IMR-90 (cell line): ENCODE measurements around the gene ATXN1. TPM values are rescaled to one million over a fixed set of nuclear protein-coding genes. Genes with fewer than 3 reads are reported as not detected.

Source experiments
- ATAC-seq: fragments of 200-7000 bp; cut with Tn5 transposase; 2 replicates; pipeline ENCODE4 v1.9.1; 2020; ENCODE audit warnings: low read depth, mild to moderate bottlenecking, moderate library complexity
- BruUV-seq: library from RNA; stranded (reverse); fragments of 400-500 nt; replicated peaks from 2 replicates; lab custom pipeline; 2021; lab: Mats Ljungman, UMichigan
- CTCF ChIA-PET: fragments of 300-600 bp; formaldehyde crosslinking; extraction: SDS; loops from one replicate; lab custom pipeline; 2021; ENCODE audit warnings: antibody characterized with exemption; lab: Yijun Ruan, JAX
- POLR2A ChIA-PET: fragments of 300-600 bp; sonication (Branson Sonifier 250); formaldehyde crosslinking; loops from one replicate; lab custom pipeline; 2022; ENCODE audit warnings: antibody characterized with exemption; ENCODE audit not compliant: unreplicated experiment; lab: Charles Lee
- DNase-seq: peaks from one replicate; pipeline ENCODE4 v3.0.0; 2013
- H2AFZ ChIP-seq: replicated peaks from 2 replicates; pipeline ENCODE3; 2013; ENCODE audit warnings: low read length, mild to moderate bottlenecking; ENCODE audit not compliant: poor library complexity
- H2AK5ac ChIP-seq: 2 replicates; pipeline ENCODE4 v1.6.1; 2013; ENCODE audit warnings: low read depth, low read length, inconsistent platforms
- H2AK9ac ChIP-seq: replicated peaks from 2 replicates; pipeline ENCODE3; 2013; ENCODE audit warnings: mild to moderate bottlenecking, low read depth, low read length, moderate library complexity; ENCODE audit not compliant: poor library complexity
- H2BK120ac ChIP-seq: 2 replicates; pipeline ENCODE4 v1.6.1; 2013; ENCODE audit warnings: low read depth, low read length, inconsistent platforms
- H2BK15ac ChIP-seq: 3 replicates; pipeline ENCODE4 v1.6.1; 2013; ENCODE audit warnings: low read depth, low read length, inconsistent platforms
- H2BK20ac ChIP-seq: 2 replicates; pipeline ENCODE4 v1.6.1; 2013; ENCODE audit warnings: low read depth, mild to moderate bottlenecking, inconsistent platforms, low read length, moderate library complexity
- H2BK5ac ChIP-seq: 2 replicates; pipeline ENCODE4 v1.6.1; 2013; ENCODE audit warnings: mild to moderate bottlenecking, low read depth, low read length, inconsistent platforms; ENCODE audit not compliant: poor library complexity, severe bottlenecking
- H3K14ac ChIP-seq: replicated peaks from 2 replicates; pipeline ENCODE4 v1.6.1; 2013; ENCODE audit warnings: low read depth, low read length, inconsistent platforms
- H3K18ac ChIP-seq: 2 replicates; pipeline ENCODE4 v1.6.1; 2013; ENCODE audit warnings: low read depth, low read length, control low read depth
- H3K23ac ChIP-seq: 2 replicates; pipeline ENCODE4 v1.6.1; 2013; ENCODE audit warnings: low read depth, low read length, inconsistent platforms
- H3K27ac ChIP-seq: 2 replicates; pipeline ENCODE4 v1.5.1; 2013; ENCODE audit warnings: mild to moderate bottlenecking, control low read depth, low read length; ENCODE audit not compliant: insufficient read depth
- H3K27me3 ChIP-seq: 2 replicates; pipeline ENCODE4 v1.6.1; 2013; ENCODE audit warnings: low read length; ENCODE audit not compliant: control insufficient read depth, insufficient read depth
- H3K36me3 ChIP-seq: 2 replicates; pipeline ENCODE4 v1.6.1; 2013; ENCODE audit warnings: low read length, mixed read lengths; ENCODE audit not compliant: control insufficient read depth, insufficient read depth
- H3K4ac ChIP-seq: 2 replicates; pipeline ENCODE4 v1.6.1; 2013; ENCODE audit warnings: low read depth, low read length, inconsistent platforms
- H3K4me1 ChIP-seq: 2 replicates; pipeline ENCODE4 v1.6.1; 2013; ENCODE audit warnings: low read length, mixed read lengths; ENCODE audit not compliant: control insufficient read depth, insufficient read depth
- H3K4me2 ChIP-seq: 2 replicates; pipeline ENCODE4 v1.6.1; 2013; ENCODE audit warnings: low read depth, mild to moderate bottlenecking, control low read depth, low read length, moderate library complexity
- H3K4me3 ChIP-seq: 2 replicates; pipeline ENCODE4 v1.5.1; 2013; ENCODE audit warnings: low read depth, mild to moderate bottlenecking, control low read depth, low read length, moderate library complexity; ENCODE audit not compliant: insufficient read depth
- H3K56ac ChIP-seq: 2 replicates; pipeline ENCODE4 v1.6.1; 2013; ENCODE audit warnings: low read length, inconsistent platforms; ENCODE audit not compliant: insufficient read depth; ENCODE audit errors: extremely low read depth
- H3K79me1 ChIP-seq, 2 experiments: 2 replicates each; pipeline ENCODE4 v1.6.1; 2013; ENCODE audit warnings: low read length in 2 of 2, inconsistent platforms in 1 of 2, low read depth in 1 of 2
- H3K9ac ChIP-seq: 2 replicates; pipeline ENCODE4 v1.6.1; 2013; ENCODE audit warnings: low read depth, low read length, control low read depth
- H3K9me1 ChIP-seq: 2 replicates; pipeline ENCODE4 v1.6.1; 2013; ENCODE audit warnings: low read length, inconsistent platforms; ENCODE audit not compliant: insufficient read depth
- H3K9me3 ChIP-seq: 2 replicates; pipeline ENCODE4 v1.6.1; 2013; ENCODE audit warnings: low read length; ENCODE audit not compliant: control insufficient read depth, insufficient read depth
- H4K20me1 ChIP-seq: 2 replicates; pipeline ENCODE4 v1.6.1; 2013; ENCODE audit warnings: low read length, inconsistent platforms; ENCODE audit not compliant: insufficient read depth
- H4K5ac ChIP-seq: 2 replicates; pipeline ENCODE4 v1.6.1; 2013; ENCODE audit warnings: mild to moderate bottlenecking, low read depth, low read length, control low read depth
- H4K8ac ChIP-seq, 2 experiments: 2 replicates each; pipeline ENCODE4 v1.6.1; 2013; ENCODE audit warnings: low read depth in 2 of 2, low read length in 2 of 2, control low read depth in 1 of 2, inconsistent platforms in 1 of 2
- H4K91ac ChIP-seq: 2 replicates; pipeline ENCODE4 v1.6.1; 2013; ENCODE audit warnings: low read depth, low read length, inconsistent platforms; ENCODE audit not compliant: insufficient read depth
- CEBPB ChIP-seq: IDR thresholded peaks from 2 replicates; pipeline ENCODE4 v1.6.1; 2012; ENCODE audit warnings: low read depth, low read length, improper control_type of control experiment
- ELK1 ChIP-seq: fragments of 150-350 bp; IDR thresholded peaks from 2 replicates; pipeline ENCODE4 v1.6.1; 2016; ENCODE audit warnings: low read depth, mild to moderate bottlenecking, low read length, moderate library complexity, borderline replicate concordance
- MAFK ChIP-seq: IDR thresholded peaks from 2 replicates; pipeline ENCODE4 v1.6.1; 2012; ENCODE audit warnings: low read depth, low read length, improper control_type of control experiment
- MXI1 ChIP-seq: IDR thresholded peaks from 2 replicates; pipeline ENCODE4 v1.6.1; 2012; ENCODE audit warnings: low read depth, mild to moderate bottlenecking, low read length, moderate library complexity, borderline replicate concordance
- NFE2L2 ChIP-seq: fragments of 150-350 bp; IDR thresholded peaks from 2 replicates; pipeline ENCODE4 v1.6.1; 2016; ENCODE audit warnings: low read depth, mild to moderate bottlenecking, low read length
- WGBS, 2 experiments: methylation state at CpG; one replicate each; pipeline versions ENCODE4 v1.1.5 to v1.1.7; 2013; ENCODE audit warnings: missing lambda C conversion rate in 2 of 2; ENCODE audit not compliant: insufficient read length in 1 of 2; ENCODE audit errors: extremely low coverage in 2 of 2; 5-methylcytosine and 5-hydroxymethylcytosine counted together
- dilution Hi-C: fragments of 300-500 bp; cut with HindIII; formaldehyde crosslinking; loops from one replicate; pipeline ENCODE4 v1.14.3; 2018; ENCODE audit warnings: low sequenced_read_pairs; ENCODE audit not compliant: unreplicated experiment
- in situ Hi-C: fragments of 300-500 bp; cut with MboI; formaldehyde crosslinking; loops from 3 replicates; pipeline ENCODE4 v1.14.3; 2019; ENCODE audit warnings: low sequenced_read_pairs, inconsistent platforms, mixed read lengths
- intact Hi-C: fragments of 100-400 bp; cut with micrococcal nuclease; formaldehyde crosslinking; loops from 2 replicates; pipeline ENCODE4 v1.10.0; 2022
- polyA plus RNA-seq, 3 experiments: library from polyadenylated mRNA; depleted of rRNA; stranded (reverse); fragments of >200 nt; gene quantifications; 2 replicates each; pipeline ENCODE4 v1.2.3, GENCODE V29; 2012; ENCODE audit warnings: low replicate concordance in 1 of 3
- total RNA-seq: library from RNA; depleted of rRNA; stranded (reverse); fragments of >200 nt; gene quantifications from 2 replicates; pipeline ENCODE4 v1.2.3, GENCODE V29; 2012
- TF ChIP-seq, protein P1 (sequence below): fragments of 150-350 bp; IDR thresholded peaks from 2 replicates; pipeline ENCODE4 v1.6.1; 2017; ENCODE audit warnings: mild to moderate bottlenecking, antibody characterized with exemption, low read length, low read depth

The ATXN1 gene
- total and polyA plus RNA-seq, 2 of the 4 experiments (the other 2 are of a cell fraction): 7.3 to 11.1 TPM

- Histone ChIP-seq H3K4me1 (no peaks in the 10 kb centered on the region; the same call in 1 of the 2 replicates), H3K36me3 (no peaks in the 10 kb centered on the region), H3K79me1 (no peaks in the 10 kb centered on the region), H2AFZ (no peak overlapping the region), H3K9me3 (0 out of 2 replicates have a peak, but pooled peaks cover 2% of the 10 kb centered on the region), H2BK15ac (no peak overlapping the region), H2BK120ac (no peak overlapping the region), H3K18ac (no peak overlapping the region), H4K8ac (no peak overlapping the region), H2AK5ac (no peak overlapping the region), H3K27me3 (no peaks in the 10 kb centered on the region), H3K27ac (no peak overlapping the region), H2AK9ac (no peak overlapping the region), H3K4ac (no peak overlapping the region), H2BK20ac (no peak overlapping the region), H3K4me3 (no peak overlapping the region), H3K4me2 (no peak overlapping the region), H3K9me1 (no peaks in the 10 kb centered on the region), H4K20me1 (no peaks in the 10 kb centered on the region), H3K23ac (no peak overlapping the region), H3K56ac (no peak overlapping the region), H4K91ac (no peak overlapping the region), H4K5ac (no peak overlapping the region), H3K14ac (no peak overlapping the region), H3K9ac (no peak overlapping the region), H2BK5ac (no peak overlapping the region)
- dilution Hi-C loops: no loop called here
- no peak for DNase-seq
- in situ Hi-C loops: no loop called here
- BruUV-seq: no TSS peak
- no CpG with 5 or more reads among the region's 2 CpGs for WGBS, 2 experiments
- ChIA-PET CTCF (no interaction called here), POLR2A (no interaction called here)
- ATAC-seq: no peak
- TF ChIP-seq CEBPB (no peak), ELK1 (no peak), NFE2L2 (no peak), MAFK (no peak), MXI1 (no peak)
- TF ChIP-seq, protein P1, sequence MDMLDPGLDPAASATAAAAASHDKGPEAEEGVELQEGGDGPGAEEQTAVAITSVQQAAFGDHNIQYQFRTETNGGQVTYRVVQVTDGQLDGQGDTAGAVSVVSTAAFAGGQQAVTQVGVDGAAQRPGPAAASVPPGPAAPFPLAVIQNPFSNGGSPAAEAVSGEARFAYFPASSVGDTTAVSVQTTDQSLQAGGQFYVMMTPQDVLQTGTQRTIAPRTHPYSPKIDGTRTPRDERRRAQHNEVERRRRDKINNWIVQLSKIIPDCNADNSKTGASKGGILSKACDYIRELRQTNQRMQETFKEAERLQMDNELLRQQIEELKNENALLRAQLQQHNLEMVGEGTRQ: no peak
- intact Hi-C loops: no loop called here
Observed at GRCh38 chr6:16789329-16790038, 28.2 kb upstream of the ATXN1 start.
